HUES6 (cell line): ENCODE results near the gene VASP.

ENCODE experiments used
- H3K27ac ChIP-seq: 2 replicates; pipeline ENCODE4 v1.7.0; 2013; ENCODE audit warnings: low read depth, mild to moderate bottlenecking, low read length, inconsistent platforms
- H3K27me3 ChIP-seq: 2 replicates; pipeline ENCODE4 v1.6.1; 2013; ENCODE audit warnings: low read length; ENCODE audit not compliant: control insufficient read depth, insufficient read depth
- H3K36me3 ChIP-seq: 2 replicates; pipeline ENCODE4 v1.6.1; 2013; ENCODE audit warnings: low read length; ENCODE audit not compliant: control insufficient read depth, insufficient read depth
- H3K4me1 ChIP-seq: 2 replicates; pipeline ENCODE4 v1.6.1; 2013; ENCODE audit warnings: low read length; ENCODE audit not compliant: control insufficient read depth, insufficient read depth
- H3K4me3 ChIP-seq: 2 replicates; pipeline ENCODE4 v1.5.1; 2013; ENCODE audit warnings: low read depth, low read length
- H3K9ac ChIP-seq: one replicate; pipeline ENCODE4 v1.6.1; 2013; ENCODE audit warnings: mild to moderate bottlenecking, low read length
- H3K9me3 ChIP-seq: 2 replicates; pipeline ENCODE4 v1.6.1; 2013; ENCODE audit warnings: low read depth, low read length; ENCODE audit not compliant: control insufficient read depth, insufficient read depth

Gene VASP

GRCh38 chr19:45564131-45564780 is 57.0 kb downstream of the VASP start:
- Histone ChIP-seq H3K27me3 (no peaks in the 10 kb centered on the region), H3K9me3 (no peaks in the 10 kb centered on the region), H3K36me3 (no peaks in the 10 kb centered on the region), H3K4me1 (peaks cover 10% of the 10 kb centered on the region), H3K4me3 (peak overlapping the region; percentile 32; the same call in 1 of the 2 replicates), H3K9ac (no peak overlapping the region), H3K27ac (no peak overlapping the region)

GRCh38 chr19:45567609-45568008 is 60.3 kb downstream of the VASP start:
- H3K9me3 ChIP-seq = no peaks in the 10 kb centered on the region
- H3K4me1 ChIP-seq = peaks cover 13% of the 10 kb centered on the region
- no peaks in the 10 kb centered on the region for H3K36me3 ChIP-seq
- H3K27ac ChIP-seq = no peak overlapping the region
- no peak overlapping the region for H3K9ac ChIP-seq
- H3K4me3 ChIP-seq = no peak overlapping the region
- H3K27me3 ChIP-seq = no peaks in the 10 kb centered on the region

GRCh38 chr19:45568732-45569131 is 61.5 kb downstream of the VASP start:
- H3K9ac ChIP-seq = no peak overlapping the region
- H3K9me3 ChIP-seq = no peaks in the 10 kb centered on the region
- no peak overlapping the region for H3K4me3 ChIP-seq
- peaks cover 13% of the 10 kb centered on the region for H3K4me1 ChIP-seq
- H3K27ac ChIP-seq = no peak overlapping the region
- no peaks in the 10 kb centered on the region for H3K27me3 ChIP-seq
- H3K36me3 ChIP-seq = no peaks in the 10 kb centered on the region

- Histone ChIP-seq H3K36me3 (no peaks in the 10 kb centered on the region), H3K9ac (no peak overlapping the region), H3K4me1 (peaks cover 7% of the 10 kb centered on the region; the same call in 1 of the 2 replicates), H3K27me3 (no peaks in the 10 kb centered on the region), H3K4me3 (no peak overlapping the region), H3K27ac (no peak overlapping the region), H3K9me3 (no peaks in the 10 kb centered on the region)
Measured at GRCh38 chr19:45569619-45570421, 62.5 kb downstream of the VASP start.

GRCh38 chr19:45571457-45572220 is 64.4 kb downstream of the VASP start:
- Histone ChIP-seq H3K27me3 (no peaks in the 10 kb centered on the region), H3K4me1 (peaks cover 9% of the 10 kb centered on the region), H3K36me3 (no peaks in the 10 kb centered on the region), H3K9ac (no peak overlapping the region), H3K9me3 (no peaks in the 10 kb centered on the region), H3K27ac (no peak overlapping the region), H3K4me3 (no peak overlapping the region)

GRCh38 chr19:45574526-45574925 is 67.2 kb downstream of the VASP start:
- Histone ChIP-seq H3K9ac (no peak overlapping the region), H3K36me3 (no peaks in the 10 kb centered on the region), H3K9me3 (no peaks in the 10 kb centered on the region), H3K4me3 (no peak overlapping the region), H3K4me1 (peaks cover 18% of the 10 kb centered on the region), H3K27me3 (no peaks in the 10 kb centered on the region), H3K27ac (no peak overlapping the region)

- Histone ChIP-seq H3K36me3 (no peaks in the 10 kb centered on the region), H3K4me1 (peaks cover 16% of the 10 kb centered on the region), H3K27ac (no peak overlapping the region), H3K9me3 (no peaks in the 10 kb centered on the region), H3K27me3 (no peaks in the 10 kb centered on the region), H3K9ac (no peak overlapping the region), H3K4me3 (no peak overlapping the region)
Measured at GRCh38 chr19:45575216-45575615, 67.9 kb downstream of the VASP start.
